NB4 (cell line): ENCODE data around the gene ACY1.

Experiments used
- CTCF ChIP-seq: IDR thresholded peaks from one replicate; pipeline ENCODE4 v1.5.1; 2012; ENCODE audit warnings: low read depth, low read length
- MAX ChIP-seq: IDR thresholded peaks from 2 replicates; pipeline ENCODE4 v1.6.1; 2011; ENCODE audit warnings: low read depth, low read length
- MYC ChIP-seq: IDR thresholded peaks from 2 replicates; pipeline ENCODE4 v1.6.1; 2011; ENCODE audit warnings: low read depth, low read length
- POLR2A ChIP-seq: IDR thresholded peaks from 2 replicates; pipeline ENCODE4 v1.6.1; 2011; ENCODE audit warnings: mild to moderate bottlenecking; ENCODE audit not compliant: insufficient read length; ENCODE audit errors: extremely low read depth

GRCh38 chr3:52013802-52014598 lies 30.7 kb downstream of the ACY1 start:
- TF ChIP-seq CTCF (peak; percentile 7), POLR2A (no peak), MAX (no peak), MYC (no peak)
